ENCODE results near the gene CDH4. TPM values are rescaled to one million over a fixed set of nuclear protein-coding genes. Genes with fewer than 3 reads are reported as not detected.

The CDH4 gene
- total and polyA plus RNA-seq, 2 of the 13 experiments (the other 11 are each of a cell fraction or from before 2014, with no cell fraction given) = not detected

DNA sequence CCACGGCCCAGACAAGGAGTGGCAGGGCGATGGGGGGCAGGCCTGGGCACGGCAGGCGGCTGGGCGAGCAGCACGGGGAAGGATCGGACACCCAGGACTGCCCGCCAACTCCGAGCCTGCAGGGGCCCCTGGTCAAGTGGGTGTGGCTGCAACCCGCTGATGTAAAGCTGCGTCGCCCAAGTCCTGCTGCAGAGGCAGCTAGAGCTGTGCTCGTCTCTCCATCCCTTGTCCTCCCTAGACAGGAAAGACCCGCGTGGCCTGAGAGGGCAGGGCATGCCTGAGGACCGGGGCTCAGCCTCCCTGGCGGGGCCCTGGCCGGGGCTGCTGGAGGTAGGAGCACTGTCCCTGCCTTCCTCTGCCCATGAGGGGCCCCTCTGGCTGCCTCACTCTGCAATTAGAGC, 281.2 kb downstream of the CDH4 start (continued):
- TF ChIP-seq, protein P1, sequence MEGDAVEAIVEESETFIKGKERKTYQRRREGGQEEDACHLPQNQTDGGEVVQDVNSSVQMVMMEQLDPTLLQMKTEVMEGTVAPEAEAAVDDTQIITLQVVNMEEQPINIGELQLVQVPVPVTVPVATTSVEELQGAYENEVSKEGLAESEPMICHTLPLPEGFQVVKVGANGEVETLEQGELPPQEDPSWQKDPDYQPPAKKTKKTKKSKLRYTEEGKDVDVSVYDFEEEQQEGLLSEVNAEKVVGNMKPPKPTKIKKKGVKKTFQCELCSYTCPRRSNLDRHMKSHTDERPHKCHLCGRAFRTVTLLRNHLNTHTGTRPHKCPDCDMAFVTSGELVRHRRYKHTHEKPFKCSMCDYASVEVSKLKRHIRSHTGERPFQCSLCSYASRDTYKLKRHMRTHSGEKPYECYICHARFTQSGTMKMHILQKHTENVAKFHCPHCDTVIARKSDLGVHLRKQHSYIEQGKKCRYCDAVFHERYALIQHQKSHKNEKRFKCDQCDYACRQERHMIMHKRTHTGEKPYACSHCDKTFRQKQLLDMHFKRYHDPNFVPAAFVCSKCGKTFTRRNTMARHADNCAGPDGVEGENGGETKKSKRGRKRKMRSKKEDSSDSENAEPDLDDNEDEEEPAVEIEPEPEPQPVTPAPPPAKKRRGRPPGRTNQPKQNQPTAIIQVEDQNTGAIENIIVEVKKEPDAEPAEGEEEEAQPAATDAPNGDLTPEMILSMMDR (CRISPR knock-in tag; IDR thresholded peaks at IDR 0.05) = no peak
- no peak for TF ChIP-seq PTBP1 (IDR thresholded peaks at IDR 0.05; ENCODE audit: low read depth, low read length, poor library complexity, severe bottlenecking)

DNA sequence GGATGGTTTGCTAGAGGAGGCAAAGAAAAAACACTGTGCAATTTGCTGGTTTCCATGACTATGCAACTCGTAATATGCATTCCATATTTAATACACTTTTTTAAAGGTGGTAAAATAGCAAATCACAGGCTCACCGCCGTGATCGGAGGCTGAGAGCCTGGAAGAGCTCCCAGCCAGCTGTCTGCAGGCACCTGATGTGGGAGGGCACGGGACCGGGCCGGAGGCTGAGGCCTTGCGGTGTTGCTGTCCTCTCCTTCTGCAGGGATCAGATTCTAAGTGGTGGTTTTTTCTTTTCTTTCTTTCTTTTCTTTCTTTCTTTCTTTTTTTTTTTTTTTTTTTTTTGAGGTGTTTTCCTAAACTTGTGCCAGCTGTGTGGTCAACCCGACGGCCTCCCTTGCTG, 282.3 kb downstream of the CDH4 start:
- no peaks in the 10 kb centered on the region for H3K4me1 ChIP-seq (ENCODE audit: insufficient read depth, low read length)
- no peak overlapping the region for H2AFZ ChIP-seq (ENCODE audit: low read length)
- no peak overlapping the region for H3K9ac ChIP-seq (ENCODE audit: insufficient read depth, low read depth, low read length)
- no peak overlapping the region for H3K4me3 ChIP-seq (replicated peaks in 1 of 3; ENCODE audit: insufficient read depth in 1 of 3, low read depth in 2 of 3, low read length in 3 of 3)
- no peak overlapping the region for H3K27ac ChIP-seq (ENCODE audit: extremely low read length, insufficient read depth, low read length)
- ATAC-seq (no peak), DNase-seq (ENCODE audit: low spot score) (no peak), FAIRE-seq (no peak)
- H3K27me3 ChIP-seq (ENCODE audit: control insufficient read depth in 1 of 2, insufficient read depth in 2 of 2, low read length in 2 of 2) = peaks cover 21 to 76% of the 10 kb centered on the region in 2 experiments; a peak in 4 of 5 replicates
- in situ Hi-C loops (cut with HindIII; ENCODE audit: extremely low pct_ligation_motif_present, low pct_unique_long_range_greater_than_20kb) (no loop called here), intact Hi-C loops (cut with micrococcal nuclease; ENCODE audit: unreplicated experiment) (no loop called here)
- H3K9me3 ChIP-seq (ENCODE audit: low read length) = no peaks in the 10 kb centered on the region
- WGBS (ENCODE audit: low lambda C conversion rate) = 3% methylated on average over 10 of the region's 10 CpGs
- no peak for TF ChIP-seq FOSL2 (CRISPR knock-in tag; IDR thresholded peaks at IDR 0.05)
- TF ChIP-seq, protein P2, sequence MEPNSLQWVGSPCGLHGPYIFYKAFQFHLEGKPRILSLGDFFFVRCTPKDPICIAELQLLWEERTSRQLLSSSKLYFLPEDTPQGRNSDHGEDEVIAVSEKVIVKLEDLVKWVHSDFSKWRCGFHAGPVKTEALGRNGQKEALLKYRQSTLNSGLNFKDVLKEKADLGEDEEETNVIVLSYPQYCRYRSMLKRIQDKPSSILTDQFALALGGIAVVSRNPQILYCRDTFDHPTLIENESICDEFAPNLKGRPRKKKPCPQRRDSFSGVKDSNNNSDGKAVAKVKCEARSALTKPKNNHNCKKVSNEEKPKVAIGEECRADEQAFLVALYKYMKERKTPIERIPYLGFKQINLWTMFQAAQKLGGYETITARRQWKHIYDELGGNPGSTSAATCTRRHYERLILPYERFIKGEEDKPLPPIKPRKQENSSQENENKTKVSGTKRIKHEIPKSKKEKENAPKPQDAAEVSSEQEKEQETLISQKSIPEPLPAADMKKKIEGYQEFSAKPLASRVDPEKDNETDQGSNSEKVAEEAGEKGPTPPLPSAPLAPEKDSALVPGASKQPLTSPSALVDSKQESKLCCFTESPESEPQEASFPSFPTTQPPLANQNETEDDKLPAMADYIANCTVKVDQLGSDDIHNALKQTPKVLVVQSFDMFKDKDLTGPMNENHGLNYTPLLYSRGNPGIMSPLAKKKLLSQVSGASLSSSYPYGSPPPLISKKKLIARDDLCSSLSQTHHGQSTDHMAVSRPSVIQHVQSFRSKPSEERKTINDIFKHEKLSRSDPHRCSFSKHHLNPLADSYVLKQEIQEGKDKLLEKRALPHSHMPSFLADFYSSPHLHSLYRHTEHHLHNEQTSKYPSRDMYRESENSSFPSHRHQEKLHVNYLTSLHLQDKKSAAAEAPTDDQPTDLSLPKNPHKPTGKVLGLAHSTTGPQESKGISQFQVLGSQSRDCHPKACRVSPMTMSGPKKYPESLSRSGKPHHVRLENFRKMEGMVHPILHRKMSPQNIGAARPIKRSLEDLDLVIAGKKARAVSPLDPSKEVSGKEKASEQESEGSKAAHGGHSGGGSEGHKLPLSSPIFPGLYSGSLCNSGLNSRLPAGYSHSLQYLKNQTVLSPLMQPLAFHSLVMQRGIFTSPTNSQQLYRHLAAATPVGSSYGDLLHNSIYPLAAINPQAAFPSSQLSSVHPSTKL (CRISPR knock-in tag; IDR thresholded peaks at IDR 0.05) = no peak
- TF ChIP-seq REXO4 (CRISPR knock-in tag; IDR thresholded peaks at IDR 0.05; ENCODE audit: borderline replicate concordance) = no peak
- TF ChIP-seq, protein P3, sequence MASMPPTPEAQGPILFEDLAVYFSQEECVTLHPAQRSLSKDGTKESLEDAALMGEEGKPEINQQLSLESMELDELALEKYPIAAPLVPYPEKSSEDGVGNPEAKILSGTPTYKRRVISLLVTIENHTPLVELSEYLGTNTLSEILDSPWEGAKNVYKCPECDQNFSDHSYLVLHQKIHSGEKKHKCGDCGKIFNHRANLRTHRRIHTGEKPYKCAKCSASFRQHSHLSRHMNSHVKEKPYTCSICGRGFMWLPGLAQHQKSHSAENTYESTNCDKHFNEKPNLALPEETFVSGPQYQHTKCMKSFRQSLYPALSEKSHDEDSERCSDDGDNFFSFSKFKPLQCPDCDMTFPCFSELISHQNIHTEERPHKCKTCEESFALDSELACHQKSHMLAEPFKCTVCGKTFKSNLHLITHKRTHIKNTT (CRISPR knock-in tag; IDR thresholded peaks at IDR 0.05) = no peak
- TF ChIP-seq ZMAT3 (CRISPR knock-in tag; conservative IDR thresholded peaks at IDR 0.05) = no peak
- TF ChIP-seq SMAD9 (CRISPR knock-in tag; IDR thresholded peaks at IDR 0.05) = no peak
- no peak for TF ChIP-seq ZC3H13 (CRISPR knock-in tag; IDR thresholded peaks at IDR 0.05)
- no peak for TF ChIP-seq ZNF260 (CRISPR knock-in tag; IDR thresholded peaks at IDR 0.05; ENCODE audit: borderline replicate concordance, low read depth)
- TF ChIP-seq ZNF44 (CRISPR knock-in tag; IDR thresholded peaks at IDR 0.05) = no peak
- TF ChIP-seq GATAD2A (CRISPR knock-in tag; IDR thresholded peaks at IDR 0.05) = no peak
- TF ChIP-seq, protein P4, sequence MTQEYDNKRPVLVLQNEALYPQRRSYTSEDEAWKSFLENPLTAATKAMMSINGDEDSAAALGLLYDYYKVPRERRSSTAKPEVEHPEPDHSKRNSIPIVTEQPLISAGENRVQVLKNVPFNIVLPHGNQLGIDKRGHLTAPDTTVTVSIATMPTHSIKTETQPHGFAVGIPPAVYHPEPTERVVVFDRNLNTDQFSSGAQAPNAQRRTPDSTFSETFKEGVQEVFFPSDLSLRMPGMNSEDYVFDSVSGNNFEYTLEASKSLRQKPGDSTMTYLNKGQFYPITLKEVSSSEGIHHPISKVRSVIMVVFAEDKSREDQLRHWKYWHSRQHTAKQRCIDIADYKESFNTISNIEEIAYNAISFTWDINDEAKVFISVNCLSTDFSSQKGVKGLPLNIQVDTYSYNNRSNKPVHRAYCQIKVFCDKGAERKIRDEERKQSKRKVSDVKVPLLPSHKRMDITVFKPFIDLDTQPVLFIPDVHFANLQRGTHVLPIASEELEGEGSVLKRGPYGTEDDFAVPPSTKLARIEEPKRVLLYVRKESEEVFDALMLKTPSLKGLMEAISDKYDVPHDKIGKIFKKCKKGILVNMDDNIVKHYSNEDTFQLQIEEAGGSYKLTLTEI (CRISPR knock-in tag; conservative IDR thresholded peaks at IDR 0.05) = no peak
- no peak for TF ChIP-seq ZNF263 (CRISPR knock-in tag; IDR thresholded peaks at IDR 0.05)
- H3K4me2 ChIP-seq (ENCODE audit: low read depth, low read length) = no peak overlapping the region
- ChIA-PET CTCF (ENCODE audit: low intra/inter-chr PET ratio, low total read pairs) (no interaction called here), POLR2A (no interaction called here)
- H3K79me2 ChIP-seq (ENCODE audit: insufficient read depth, low read length) = no peaks in the 10 kb centered on the region
- no peaks in the 10 kb centered on the region; the same call in 1 of the 2 replicates for H4K20me1 ChIP-seq (ENCODE audit: insufficient read depth, low read length)
- H3K36me3 ChIP-seq (replicated peaks in 1 of 2; ENCODE audit: control insufficient read depth in 1 of 2, insufficient read depth in 2 of 2, low read length in 2 of 2) = no peaks in the 10 kb centered on the region
- no TSS peak for BruUV-seq (replicated peaks)

Measured in HepG2 (cell line).